Lung (tissue), 12 donors: ENCODE results near the gene IFT52. TPM values are rescaled to one million over a fixed set of nuclear protein-coding genes. Genes with fewer than 3 reads are reported as not detected.

ENCODE experiments used
- ATAC-seq: fragments of 200-7000 bp; cut with Tn5 transposase; one replicate; pipeline ENCODE4 v1.9.1; 2020; ENCODE audit warnings: moderate number of reproducible peaks; ENCODE audit not compliant: insufficient read depth, low FRiP score
- DNase-seq, 3 donors: peaks; one replicate each; pipeline ENCODE4 v3.0.0-alpha.2; 2013 to 2017
- H3K27ac ChIP-seq, 2 donors: one replicate each; pipeline ENCODE4 v1.5.1; 2013; ENCODE audit warnings: mild to moderate bottlenecking in 2 of 2, moderate library complexity in 2 of 2, control low read depth in 1 of 2, inconsistent platforms in 1 of 2, low read depth in 1 of 2, low read length in 1 of 2
- H3K27me3 ChIP-seq, 3 donors: one replicate each; pipeline ENCODE4 v1.5.1; 2013; ENCODE audit warnings: low read length in 2 of 3; ENCODE audit not compliant: control insufficient read depth in 3 of 3, insufficient read depth in 3 of 3
- H3K36me3 ChIP-seq, 4 donors: one replicate each; pipeline ENCODE4 v1.5.1; 2013; ENCODE audit warnings: low read length in 4 of 4, mild to moderate bottlenecking in 1 of 4, moderate library complexity in 1 of 4; ENCODE audit not compliant: control insufficient read depth in 4 of 4, insufficient read depth in 4 of 4
- H3K4me1 ChIP-seq, 5 donors: one replicate each; pipeline ENCODE4 v1.5.1; 2013; ENCODE audit warnings: low read length in 5 of 5, mild to moderate bottlenecking in 2 of 5, moderate library complexity in 1 of 5; ENCODE audit not compliant: control insufficient read depth in 5 of 5, insufficient read depth in 5 of 5
- H3K4me3 ChIP-seq: one replicate; pipeline ENCODE4 v1.5.1; 2013; ENCODE audit warnings: mild to moderate bottlenecking, control low read depth, moderate library complexity
- H3K9ac ChIP-seq, 2 donors: one replicate each; pipeline ENCODE4 v1.5.1; 2013; ENCODE audit warnings: low read length in 2 of 2, control low read depth in 1 of 2; ENCODE audit not compliant: insufficient read depth in 1 of 2
- H3K9me3 ChIP-seq, 4 donors: one replicate each; pipeline ENCODE4 v1.5.1; 2013; ENCODE audit warnings: low read length in 3 of 4, mild to moderate bottlenecking in 1 of 4, moderate library complexity in 1 of 4; ENCODE audit not compliant: control insufficient read depth in 4 of 4, insufficient read depth in 3 of 4
- CTCF ChIP-seq: IDR thresholded peaks from 2 replicates; pipeline ENCODE4 v1.5.1; 2012; ENCODE audit warnings: mild to moderate bottlenecking; ENCODE audit errors: control extremely low read depth, extremely low read depth
- WGBS, 2 donors: extraction: QIAGEN DNeasy Blood & Tissue Kit; methylation state at CpG; one replicate each; pipeline ENCODE4 v1.1.7; 2013; 5-methylcytosine and 5-hydroxymethylcytosine counted together
- polyA plus RNA-seq, 2 donors: library from polyadenylated mRNA; stranded (reverse); fragments of 200-250 nt; gene quantifications; one replicate each; pipeline ENCODE4 v1.2.1, GENCODE V29; 2013
- total RNA-seq, 2 donors: library from RNA; depleted of rRNA in 1 of 2; stranded (reverse); fragments of >200 nt in 1 of 2; gene quantifications; one replicate each; pipeline ENCODE4 v1.2.1, GENCODE V29; 2014 to 2021
- donor health status: control.
- donor health status: control.
- donor health status: Bipolar disorder and iron deficiency.
- donor health status: healthy.
- donor health status: DM: yes; HTN: yes; CAD: no.

Gene IFT52
- total and polyA plus RNA-seq, 4 donors: 16.0 to 49.0 (median 22.5) TPM

DNA sequence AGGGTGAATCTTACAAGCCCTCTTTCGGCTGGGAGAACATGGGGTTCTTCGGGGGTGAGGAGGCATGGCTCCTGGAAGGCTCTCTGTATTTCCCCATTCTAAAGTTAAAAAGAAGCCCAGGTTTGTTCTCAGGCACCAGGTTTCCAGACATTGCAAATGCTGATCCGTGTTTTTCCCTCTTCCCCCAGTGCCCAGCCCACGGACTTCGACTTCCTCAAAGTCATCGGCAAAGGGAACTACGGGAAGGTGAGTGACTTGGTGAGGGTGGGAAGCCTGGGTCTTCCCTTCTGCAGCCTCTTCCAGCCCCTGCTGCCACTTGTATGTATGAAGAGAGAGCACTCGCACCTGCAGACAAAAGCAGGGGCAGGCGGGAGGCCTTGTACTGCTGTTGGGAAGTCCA lies 23.3 kb upstream of the IFT52 start:
- Histone ChIP-seq H3K9ac (no peak overlapping the region), H3K9me3 (no peaks in the 10 kb centered on the region), H3K27ac (no peak overlapping the region), H3K4me3 (no peak overlapping the region), H3K27me3 (no peaks in the 10 kb centered on the region), H3K4me1 (no peaks in the 10 kb centered on the region), H3K36me3 (peaks cover 0 to 3% (median 0%) of the 10 kb centered on the region in 4 donors)
- WGBS, 2 donors: 58 to 89% methylated on average over 9 of the region's 9 CpGs
- no peak for TF ChIP-seq CTCF
- ATAC-seq (no peak), DNase-seq (no peak)

- no peak for DNase-seq
- no peak overlapping the region for H3K4me3 ChIP-seq
These were observed 22.0 kb upstream of the IFT52 start for GRCh38 chr20:43568706-43569105.

GRCh38 chr20:43569282-43569681 lies 21.5 kb upstream of the IFT52 start:
- no peak for DNase-seq
- 91 to 92% methylated on average over 10 of the region's 10 CpGs for WGBS, 2 donors

More at GRCh38 chr20:43568706-43569105, 22.0 kb upstream of the IFT52 start:
- Histone ChIP-seq H3K36me3 (peaks cover 0 to 3% (median 0%) of the 10 kb centered on the region in 4 donors), H3K9ac (no peak overlapping the region), H3K27me3 (no peaks in the 10 kb centered on the region), H3K4me1 (no peaks in the 10 kb centered on the region), H3K27ac (no peak overlapping the region), H3K9me3 (no peaks in the 10 kb centered on the region)
- 88 to 90% methylated on average over 4 of the region's 4 CpGs for WGBS, 2 donors
- TF ChIP-seq CTCF: no peak
- ATAC-seq: no peak

More at GRCh38 chr20:43569282-43569681, 21.5 kb upstream of the IFT52 start:
- ATAC-seq: no peak
- H3K27me3 ChIP-seq: no peaks in the 10 kb centered on the region
- H3K4me1 ChIP-seq: no peaks in the 10 kb centered on the region
- H3K27ac ChIP-seq: no peak overlapping the region
- peaks cover 0 to 3% (median 0%) of the 10 kb centered on the region in 4 donors for H3K36me3 ChIP-seq
- H3K4me3 ChIP-seq: no peak overlapping the region
- no peak for TF ChIP-seq CTCF
- H3K9me3 ChIP-seq: no peaks in the 10 kb centered on the region
- no peak overlapping the region for H3K9ac ChIP-seq
